RWPE1 (cell line): Measurements from ENCODE around the gene ANKH.

Experiments
- CTCF ChIA-PET: fragments of 350-600 bp; sonication (Branson Sonifier 250); formaldehyde crosslinking; extraction: SDS; loops from one replicate; lab custom pipeline; 2021; lab: Yijun Ruan, JAX
- POLR2A ChIA-PET: fragments of 400-600 bp; formaldehyde crosslinking; extraction: SDS; loops from one replicate; lab custom pipeline; 2020; ENCODE audit warnings: antibody characterized with exemption; ENCODE audit not compliant: low non-redundant PET; lab: Yijun Ruan, JAX
- DNase-seq: peaks from one replicate; pipeline ENCODE4 v3.0.0; 2012; ENCODE audit warnings: low spot score
- H3K27ac ChIP-seq: fragments of 450-650 bp; 2 replicates; pipeline ENCODE4 v1.5.1; 2017
- CTCF ChIP-seq: fragments of 450-650 bp; conservative IDR thresholded peaks from 2 replicates; pipeline ENCODE4 v1.5.1; 2017; ENCODE audit warnings: low read depth, mild to moderate bottlenecking

The ANKH gene

GRCh38 chr5:14902826-14903560 is 31.4 kb upstream of the ANKH start:
- peak; percentile 51 for DNase-seq
- CTCF ChIA-PET: no interaction called here
- POLR2A ChIA-PET: interaction anchor here (0.7 kb wide), 1 partner anchor 18 kb away, joined by 7 read pairs; no protein-coding TSS in a partner anchor
- peak overlapping the region; percentile 56 for H3K27ac ChIP-seq
- no peak for TF ChIP-seq CTCF

- DNase-seq: no peak
Observed at GRCh38 chr5:14901462-14902051, 30.0 kb upstream of the ANKH start.

GRCh38 chr5:14900693-14901461 is 29.3 kb upstream of the ANKH start:
- no peak overlapping the region for H3K27ac ChIP-seq
- no peak for DNase-seq
- POLR2A ChIA-PET: no interaction called here
- TF ChIP-seq CTCF: no peak
- CTCF ChIA-PET: no interaction called here

More at GRCh38 chr5:14901462-14902051, 30.0 kb upstream of the ANKH start:
- ChIA-PET POLR2A (no interaction called here), CTCF (interaction anchor here (0.7 kb wide), 1 partner anchor 203 kb away, joined by 4 read pairs; no protein-coding TSS in a partner anchor)
- no peak overlapping the region for H3K27ac ChIP-seq
- TF ChIP-seq CTCF: no peak

- no peak overlapping the region for H3K27ac ChIP-seq
- no peak for TF ChIP-seq CTCF
- no peak for DNase-seq
- ChIA-PET CTCF (no interaction called here), POLR2A (no interaction called here)
Observed at GRCh38 chr5:14896131-14896530, 24.6 kb upstream of the ANKH start.

- H3K27ac ChIP-seq: no peak overlapping the region
- POLR2A ChIA-PET: no interaction called here
- TF ChIP-seq CTCF: no peak
- CTCF ChIA-PET: no interaction called here
- DNase-seq: no peak
Observed at GRCh38 chr5:14895301-14895700, 23.7 kb upstream of the ANKH start.

- ChIA-PET CTCF (no interaction called here), POLR2A (no interaction called here)
- no peak for DNase-seq
- H3K27ac ChIP-seq: no peak overlapping the region
- no peak for TF ChIP-seq CTCF
Observed at GRCh38 chr5:14894748-14895147, 23.2 kb upstream of the ANKH start.
